OCI-LY7 (cell line): Measurements from ENCODE around the gene VTI1A. TPM values are rescaled to one million over a fixed set of nuclear protein-coding genes. Genes with fewer than 3 reads are reported as not detected.
"Not testable (repeated sequence)": the region's sequence is repeated elsewhere in the genome, so short reads cannot be mapped to it uniquely, and the experiment has no call there.

Experiments used
- BruUV-seq: library from RNA; stranded (reverse); fragments of 400-500 nt; replicated peaks from 2 replicates; lab custom pipeline; 2021; lab: Mats Ljungman, UMichigan
- CTCF ChIA-PET: fragments of 300-600 bp; sonication (Branson Sonifier 250); formaldehyde crosslinking; loops from one replicate; lab custom pipeline; 2022; ENCODE audit warnings: antibody characterized with exemption; ENCODE audit not compliant: unreplicated experiment; lab: Charles Lee
- POLR2A ChIA-PET: fragments of 300-600 bp; sonication (Branson Sonifier 250); formaldehyde crosslinking; loops from one replicate; lab custom pipeline; 2022; ENCODE audit warnings: antibody characterized with exemption; lab: Charles Lee
- DNase-seq: peaks from one replicate; pipeline ENCODE4 v3.0.0-alpha.2; 2015; ENCODE audit warnings: low spot score
- H2AFZ ChIP-seq: fragments of 200-600 bp; sonication (generic), shearing (Covaris generic); 2 replicates; pipeline ENCODE4 v1.6.1; 2014; ENCODE audit warnings: mild to moderate bottlenecking, antibody characterized with exemption, low read length, moderate library complexity
- H3K27ac ChIP-seq: fragments of 200-600 bp; sonication (generic); 2 replicates; pipeline ENCODE4 v1.5.1; 2014; ENCODE audit warnings: mixed run types, low read depth, mild to moderate bottlenecking, moderate library complexity, low read length, inconsistent platforms; ENCODE audit not compliant: poor library complexity, severe bottlenecking
- H3K36me3 ChIP-seq: fragments of 200-600 bp; sonication (generic); 2 replicates; pipeline ENCODE4 v1.6.1; 2014; ENCODE audit warnings: mild to moderate bottlenecking, antibody characterized with exemption, low read length, moderate library complexity, mixed read lengths; ENCODE audit not compliant: insufficient read depth
- H3K4me1 ChIP-seq: fragments of 200-600 bp; sonication (generic); 2 replicates; pipeline ENCODE4 v1.5.1; 2014; ENCODE audit warnings: mild to moderate bottlenecking, low read length; ENCODE audit not compliant: insufficient read depth, poor library complexity, severe bottlenecking
- H3K4me2 ChIP-seq: fragments of 200-600 bp; sonication (generic); 2 replicates; pipeline ENCODE4 v1.6.1; 2014; ENCODE audit warnings: mild to moderate bottlenecking, low read length
- H3K4me3 ChIP-seq: fragments of 200-600 bp; sonication (generic); 2 replicates; pipeline ENCODE4 v1.5.1; 2014; ENCODE audit warnings: mild to moderate bottlenecking, low read depth, low read length; ENCODE audit not compliant: poor library complexity, severe bottlenecking
- H3K79me2 ChIP-seq: fragments of 200-600 bp; sonication (generic); 2 replicates; pipeline ENCODE4 v1.6.1; 2016; ENCODE audit warnings: low read depth, mild to moderate bottlenecking, low read length, moderate library complexity, mixed read lengths; ENCODE audit not compliant: insufficient read depth
- H3K9me2 ChIP-seq: fragments of 200-600 bp; sonication (generic); 2 replicates; pipeline ENCODE4 v1.6.1; 2016; ENCODE audit warnings: mild to moderate bottlenecking, low read length, mixed read lengths; ENCODE audit not compliant: insufficient read depth
- H3K9me3 ChIP-seq: fragments of 200-600 bp; sonication (generic); 2 replicates; pipeline ENCODE4 v1.6.1; 2014; ENCODE audit warnings: mild to moderate bottlenecking, mixed run types, low read length, mixed read lengths
- H4K20me1 ChIP-seq: fragments of 200-600 bp; sonication (generic); 2 replicates; pipeline ENCODE4 v1.6.1; 2014; ENCODE audit warnings: mild to moderate bottlenecking, antibody characterized with exemption, low read length, moderate library complexity, mixed read lengths; ENCODE audit not compliant: insufficient read depth
- CTCF ChIP-seq: fragments of 200-600 bp; sonication (generic); conservative IDR thresholded peaks from 2 replicates; pipeline ENCODE4 v1.5.1; 2014; ENCODE audit warnings: mild to moderate bottlenecking, antibody characterized with exemption, low read length, moderate library complexity, mixed read lengths
- EZH2phosphoT487 ChIP-seq: fragments of 200-600 bp; sonication (generic); IDR thresholded peaks from 2 replicates; pipeline ENCODE4 v1.6.1; 2018; ENCODE audit warnings: low read depth, borderline replicate concordance, mild to moderate bottlenecking, mixed run types, antibody characterized with exemption, low read length, moderate library complexity, mixed read lengths
- intact Hi-C: fragments of 100-400 bp; cut with micrococcal nuclease; formaldehyde crosslinking; loops from one replicate; pipeline ENCODE4 v1.10.0; 2022; ENCODE audit not compliant: unreplicated experiment
- total RNA-seq, 2 experiments: library from RNA; depleted of rRNA in 1 of 2; stranded (reverse); fragments of >200 nt in 1 of 2; shearing (Covaris generic) in 1 of 2; gene quantifications; 2 replicates each; pipeline ENCODE4 v1.2.3, GENCODE V29; 2014 to 2022

The VTI1A gene
- total RNA-seq, 2 experiments from 2014 or later, result 39.4 to 45.2 TPM

GRCh38 chr10:112402917-112403316 lies 44.1 kb upstream of the VTI1A start:
- no peak for DNase-seq
- Histone ChIP-seq H3K27ac (no peak overlapping the region), H3K9me2 (no peaks in the 10 kb centered on the region), H4K20me1 (no peaks in the 10 kb centered on the region), H3K4me3 (no peak overlapping the region), H3K4me1 (no peaks in the 10 kb centered on the region), H3K79me2 (no peaks in the 10 kb centered on the region), H2AFZ (no peak overlapping the region), H3K4me2 (no peak overlapping the region), H3K9me3 (peaks cover 5% of the 10 kb centered on the region; the same call in 1 of the 2 replicates), H3K36me3 (peaks cover 75% of the 10 kb centered on the region)
- ChIA-PET POLR2A (interaction anchor here (1.1 kb wide), 1 partner anchor 10 kb away, joined by 3 read pairs; no protein-coding TSS in a partner anchor), CTCF (no interaction called here)
- TF ChIP-seq CTCF (no peak), EZH2phosphoT487 (no peak)
- BruUV-seq, result no TSS peak
- intact Hi-C loops, result no loop called here

- ChIA-PET CTCF (no interaction called here), POLR2A (interaction anchor here (0.7 to 1.3 kb wide), 3 partner anchors 21 to 134 kb away, joined by 3 to 17 read pairs (median 4); partner anchors contain the start of genes VTI1A and ZDHHC6)
- Histone ChIP-seq H2AFZ (no peak overlapping the region), H3K9me3 (peaks cover 5% of the 10 kb centered on the region; the same call in 1 of the 2 replicates), H3K79me2 (no peaks in the 10 kb centered on the region), H3K27ac (no peak overlapping the region), H3K4me3 (no peak overlapping the region), H3K36me3 (peaks cover 80% of the 10 kb centered on the region), H3K4me1 (no peaks in the 10 kb centered on the region), H3K9me2 (no peaks in the 10 kb centered on the region), H3K4me2 (no peak overlapping the region), H4K20me1 (no peaks in the 10 kb centered on the region)
- TF ChIP-seq CTCF (no peak), EZH2phosphoT487 (no peak)
- no TSS peak for BruUV-seq
- DNase-seq, result no peak
- intact Hi-C loops, result no loop called here
Measured at GRCh38 chr10:112404617-112405016, 42.4 kb upstream of the VTI1A start.

- POLR2A ChIA-PET, H3K9me2 ChIP-seq, H3K79me2 ChIP-seq, DNase-seq, H3K4me3 ChIP-seq, intact Hi-C loops, H3K4me2 ChIP-seq, CTCF ChIA-PET, H3K9me3 ChIP-seq, H3K27ac ChIP-seq, H4K20me1 ChIP-seq, H2AFZ ChIP-seq, H3K4me1 ChIP-seq, BruUV-seq: not testable (repeated sequence)
- peaks cover 88% of the 10 kb centered on the region for H3K36me3 ChIP-seq
Measured at GRCh38 chr10:112406806-112407205, 40.2 kb upstream of the VTI1A start.
